GM06990 (cell line): Measurements from ENCODE around the gene CALU.

Experiments used
- DNase-seq: peaks from one replicate; pipeline ENCODE4 v3.0.0-alpha.2; 2011; ENCODE audit not compliant: insufficient read length; ENCODE audit errors: extremely low read depth
- H3K27me3 ChIP-seq: replicated peaks from 2 replicates; pipeline ENCODE4 v1.6.0; 2011; ENCODE audit warnings: low read length; ENCODE audit not compliant: control insufficient read depth, insufficient read depth
- H3K36me3 ChIP-seq: 2 replicates; pipeline ENCODE4 v1.5.1; 2011; ENCODE audit warnings: low read length; ENCODE audit not compliant: control insufficient read depth, insufficient read depth
- H3K4me3 ChIP-seq: replicated peaks from 2 replicates; pipeline ENCODE4 v1.5.1; 2011; ENCODE audit warnings: low read depth, mild to moderate bottlenecking, control low read depth, low read length
- CTCF ChIP-seq: IDR thresholded peaks from 2 replicates; pipeline ENCODE4 v1.5.1; 2011; ENCODE audit warnings: low read length, control low read depth, mild to moderate bottlenecking, inconsistent platforms; ENCODE audit not compliant: insufficient read depth, poor library complexity, severe bottlenecking

CALU gene

DNA sequence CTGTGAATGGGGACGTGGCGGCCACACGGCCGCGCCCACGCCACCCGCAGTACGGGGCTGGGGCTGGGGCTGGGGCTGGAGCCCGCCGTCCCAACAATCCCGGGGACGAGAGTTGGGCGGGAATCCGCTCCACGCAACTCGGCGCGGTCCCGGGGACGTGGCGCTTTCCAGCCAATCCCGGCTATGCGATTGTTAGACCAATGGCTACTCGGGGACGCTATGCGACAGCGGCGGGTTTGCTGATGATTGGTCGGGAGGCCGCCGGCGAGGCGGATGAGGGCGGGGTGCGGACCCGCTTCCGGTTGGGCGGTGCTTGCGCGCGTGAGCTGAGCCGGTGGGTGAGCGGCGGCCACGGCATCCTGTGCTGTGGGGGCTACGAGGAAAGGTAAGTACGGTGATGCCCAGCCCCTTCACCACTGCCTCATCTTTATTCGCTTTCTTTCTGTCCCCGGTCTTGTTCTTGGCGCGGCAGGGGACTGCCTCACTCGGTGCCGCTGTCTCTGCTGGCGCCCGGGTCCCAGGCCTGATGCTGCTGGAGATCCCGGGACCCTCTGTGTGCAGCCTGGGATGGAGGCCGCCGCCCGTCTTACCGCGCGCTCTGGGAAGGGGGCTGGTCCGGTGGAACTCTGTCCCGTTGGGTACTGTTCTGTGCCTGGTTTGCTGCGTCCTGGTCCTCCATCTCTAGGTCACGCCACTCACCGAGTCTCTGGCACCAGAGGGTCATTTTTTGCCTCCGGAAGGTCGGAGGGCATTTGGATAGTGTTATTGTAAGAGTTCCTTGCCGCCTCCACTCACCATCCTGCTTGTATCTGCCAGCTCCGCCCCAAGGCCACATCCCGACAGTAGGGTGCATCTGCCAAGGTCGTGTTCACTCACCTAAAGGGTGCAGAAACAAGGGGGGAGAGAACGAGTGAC is at the start of gene CALU:
Gene CALU, plus strand, starts transcription at position 312 of the 915 bp plus-strand sequence. CDS start 9,225 bp downstream, outside the sequence.
- no peak for TF ChIP-seq CTCF
- Histone ChIP-seq H3K36me3 (peaks cover 2% of the 10 kb centered on the region; the same call in 1 of the 2 replicates), H3K27me3 (no peaks in the 10 kb centered on the region), H3K4me3 (peak within 1 kb of the TSS; percentile 99)
- peak; percentile 97 for DNase-seq

DNA sequence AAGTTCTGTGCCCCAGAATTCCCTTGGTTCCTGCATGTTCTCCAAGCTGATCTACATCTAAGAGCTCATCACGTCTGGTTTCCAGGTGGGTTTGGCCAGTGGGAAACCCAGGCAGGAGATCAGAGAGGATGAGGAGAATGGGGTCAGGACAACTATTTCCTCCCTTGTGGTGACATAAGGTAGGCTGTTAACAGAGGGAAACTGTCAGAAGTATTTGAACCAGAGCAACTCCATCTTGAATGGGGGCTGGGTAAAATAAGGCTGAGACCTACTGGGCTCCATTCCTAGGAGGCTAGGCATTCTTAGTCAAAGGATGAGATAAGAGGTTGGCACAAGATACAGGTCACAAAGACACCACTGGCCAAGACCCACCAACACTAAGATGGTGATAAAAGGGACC is 47.9 kb upstream of the CALU start:
- Histone ChIP-seq H3K27me3 (no peaks in the 10 kb centered on the region; the same call in 1 of the 2 replicates), H3K4me3 (no peak overlapping the region), H3K36me3 (no peaks in the 10 kb centered on the region)
- no peak for TF ChIP-seq CTCF
- DNase-seq = no peak

- no peak for DNase-seq
- Histone ChIP-seq H3K36me3 (no peaks in the 10 kb centered on the region), H3K27me3 (no peaks in the 10 kb centered on the region; the same call in 1 of the 2 replicates), H3K4me3 (no peak overlapping the region)
- no peak for TF ChIP-seq CTCF
Measured at GRCh38 chr7:128692623-128693270, 46.4 kb upstream of the CALU start.

DNA sequence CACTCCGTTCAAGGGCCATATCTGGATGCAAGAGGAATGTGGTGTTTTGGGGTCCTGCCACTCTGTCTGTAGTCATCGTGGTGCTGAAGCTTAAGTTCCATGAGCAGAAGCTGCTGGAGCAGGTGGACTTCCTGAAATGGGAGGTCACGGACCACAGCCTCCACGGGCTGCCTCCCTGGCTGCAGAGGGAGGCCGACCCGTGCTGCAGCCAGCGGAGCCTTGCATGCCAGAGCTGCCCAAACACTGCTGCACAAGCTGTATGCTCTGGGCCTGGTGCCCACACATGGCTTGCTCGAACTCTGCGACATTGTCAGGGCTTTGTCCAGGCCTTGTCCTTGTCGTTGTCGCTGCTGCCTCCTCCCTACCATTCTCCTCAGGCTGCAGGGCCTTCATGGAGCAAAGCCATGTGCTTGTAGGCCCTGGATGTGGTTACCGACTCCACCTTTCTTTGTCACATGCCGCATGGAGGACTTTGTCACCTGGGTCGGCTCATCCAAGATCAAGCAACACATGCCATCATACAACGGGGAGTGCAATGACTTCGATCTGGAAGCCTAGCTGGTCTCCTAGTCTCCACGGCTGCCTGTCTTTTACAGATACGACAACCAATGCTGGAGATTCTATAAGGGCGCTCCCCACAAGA is 45.7 kb upstream of the CALU start:
- no peaks in the 10 kb centered on the region; the same call in 1 of the 2 replicates for H3K27me3 ChIP-seq
- DNase-seq = no peak
- no peak for TF ChIP-seq CTCF
- no peak overlapping the region for H3K4me3 ChIP-seq
- H3K36me3 ChIP-seq = no peaks in the 10 kb centered on the region

DNA sequence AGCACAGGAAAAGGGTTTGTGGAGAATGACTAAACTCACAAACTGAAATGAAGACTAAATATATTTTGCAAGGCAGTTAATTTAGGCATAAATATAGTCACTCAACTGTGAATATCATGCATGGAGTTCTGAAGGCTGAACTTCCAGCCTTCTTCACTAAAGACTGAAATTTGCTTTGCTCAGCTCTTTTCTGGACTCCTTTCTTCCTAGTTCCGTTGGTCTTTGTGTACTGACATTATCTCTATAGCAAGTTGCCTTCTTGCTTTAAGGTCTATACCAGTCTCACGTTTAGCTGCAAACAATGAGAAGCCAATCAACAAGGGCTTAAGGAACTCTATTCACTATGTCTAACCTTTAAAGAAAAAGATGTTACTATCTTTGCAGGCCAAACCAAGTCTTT is 44.4 kb upstream of the CALU start:
- Histone ChIP-seq H3K4me3 (no peak overlapping the region), H3K36me3 (no peaks in the 10 kb centered on the region), H3K27me3 (no peaks in the 10 kb centered on the region; the same call in 1 of the 2 replicates)
- no peak for DNase-seq
- TF ChIP-seq CTCF = no peak
